Measurements from ENCODE around the gene ACOT8. TPM values are rescaled to one million over a fixed set of nuclear protein-coding genes. Genes with fewer than 3 reads are reported as not detected.

ACOT8 gene
- total and polyA plus RNA-seq, 7 donors = 28.5 to 131 (median 42.5) TPM

DNA sequence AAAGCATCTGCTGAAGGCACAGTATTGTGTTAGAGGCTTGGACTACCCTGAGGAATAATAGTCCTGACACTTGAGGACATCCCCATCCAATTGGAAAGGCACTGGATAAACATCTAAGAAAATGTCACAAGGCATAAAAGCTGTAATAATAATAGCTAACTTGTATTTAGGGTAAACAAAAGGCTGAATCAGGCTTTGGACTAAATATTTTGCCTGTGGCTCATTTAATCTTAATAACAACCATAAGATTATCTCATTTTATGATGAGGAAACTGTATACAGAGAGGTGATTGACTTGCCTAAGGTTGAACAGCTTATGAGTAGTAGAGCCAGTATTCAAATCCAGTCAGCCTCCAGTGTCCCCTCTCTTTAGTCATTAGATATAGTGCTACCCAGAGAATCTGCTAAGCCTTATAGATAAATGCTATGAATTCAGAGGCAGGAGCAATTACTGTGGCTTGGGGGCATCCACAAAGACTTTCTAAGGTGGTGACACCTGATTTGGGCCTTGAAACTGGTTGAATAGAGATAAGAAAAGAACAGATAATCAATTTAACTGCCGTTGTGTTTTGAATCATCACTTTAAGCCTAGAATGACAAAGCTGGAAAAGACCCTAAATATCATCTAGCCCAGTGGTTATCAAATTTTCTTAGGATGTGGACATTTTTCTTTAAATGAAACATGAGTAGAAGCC is 16.4 kb upstream of the ACOT8 start:
- TF ChIP-seq POLR2A (IDR thresholded peaks at IDR 0.05) = no peak
- TF ChIP-seq POLR2AphosphoS5 (IDR thresholded peaks at IDR 0.05) = no peak
- TF ChIP-seq EP300 (IDR thresholded peaks at IDR 0.05) = no peak
- TF ChIP-seq, protein P1, sequence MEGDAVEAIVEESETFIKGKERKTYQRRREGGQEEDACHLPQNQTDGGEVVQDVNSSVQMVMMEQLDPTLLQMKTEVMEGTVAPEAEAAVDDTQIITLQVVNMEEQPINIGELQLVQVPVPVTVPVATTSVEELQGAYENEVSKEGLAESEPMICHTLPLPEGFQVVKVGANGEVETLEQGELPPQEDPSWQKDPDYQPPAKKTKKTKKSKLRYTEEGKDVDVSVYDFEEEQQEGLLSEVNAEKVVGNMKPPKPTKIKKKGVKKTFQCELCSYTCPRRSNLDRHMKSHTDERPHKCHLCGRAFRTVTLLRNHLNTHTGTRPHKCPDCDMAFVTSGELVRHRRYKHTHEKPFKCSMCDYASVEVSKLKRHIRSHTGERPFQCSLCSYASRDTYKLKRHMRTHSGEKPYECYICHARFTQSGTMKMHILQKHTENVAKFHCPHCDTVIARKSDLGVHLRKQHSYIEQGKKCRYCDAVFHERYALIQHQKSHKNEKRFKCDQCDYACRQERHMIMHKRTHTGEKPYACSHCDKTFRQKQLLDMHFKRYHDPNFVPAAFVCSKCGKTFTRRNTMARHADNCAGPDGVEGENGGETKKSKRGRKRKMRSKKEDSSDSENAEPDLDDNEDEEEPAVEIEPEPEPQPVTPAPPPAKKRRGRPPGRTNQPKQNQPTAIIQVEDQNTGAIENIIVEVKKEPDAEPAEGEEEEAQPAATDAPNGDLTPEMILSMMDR (IDR thresholded peaks at IDR 0.05) = no peak
- Histone ChIP-seq H3K4me1 (no peaks in the 10 kb centered on the region), H3K27ac (no peak overlapping the region), H3K4me3 (no peak overlapping the region), H3K36me3 (peaks cover 0 to 21% (median 4%) of the 10 kb centered on the region in 4 donors), H3K9me3 (no peaks in the 10 kb centered on the region), H3K27me3 (no peaks in the 10 kb centered on the region)
- WGBS, 2 donors = 66 to 81% methylated on average over 1 of the region's 1 CpG
- no peak for DNase-seq
- intact Hi-C loops (cut with DNase I) = no loop called here

DNA sequence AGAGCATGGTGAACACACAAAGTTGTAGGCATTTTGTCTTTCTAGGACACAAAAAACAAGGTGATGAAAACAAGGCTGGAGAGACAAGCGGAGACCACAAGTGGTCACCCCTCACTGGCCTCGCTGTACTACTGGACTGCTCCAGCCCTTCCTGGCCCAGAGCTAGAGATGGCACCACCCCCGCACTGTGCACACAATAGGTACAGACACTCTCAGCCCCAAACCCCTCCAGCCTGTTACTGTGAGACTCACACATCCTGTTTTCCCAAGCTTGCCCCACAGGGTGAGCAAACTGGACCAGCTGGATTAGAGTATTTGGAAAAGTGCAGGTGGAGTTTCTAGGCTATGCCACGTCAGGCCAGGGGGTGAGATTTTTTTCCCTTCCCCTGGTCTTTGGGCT is 15.4 kb upstream of the ACOT8 start:
- Histone ChIP-seq H3K9me3 (no peaks in the 10 kb centered on the region), H3K4me1 (peaks cover 0 to 7% (median 3%) of the 10 kb centered on the region in 4 donors), H3K36me3 (peaks cover 0 to 11% (median 0%) of the 10 kb centered on the region in 4 donors), H3K4me3 (no peak overlapping the region), H3K27me3 (no peaks in the 10 kb centered on the region), H3K27ac (no peak overlapping the region)
- DNase-seq = no peak
- TF ChIP-seq POLR2A (IDR thresholded peaks at IDR 0.05) = no peak
- TF ChIP-seq, protein P1 (IDR thresholded peaks at IDR 0.05) = no peak
- no peak for TF ChIP-seq EP300 (IDR thresholded peaks at IDR 0.05)
- TF ChIP-seq POLR2AphosphoS5 (IDR thresholded peaks at IDR 0.05) = no peak
- WGBS, 2 donors = 92 to 94% methylated on average over 4 of the region's 4 CpGs
- intact Hi-C loops (cut with DNase I) = no loop called here

DNA sequence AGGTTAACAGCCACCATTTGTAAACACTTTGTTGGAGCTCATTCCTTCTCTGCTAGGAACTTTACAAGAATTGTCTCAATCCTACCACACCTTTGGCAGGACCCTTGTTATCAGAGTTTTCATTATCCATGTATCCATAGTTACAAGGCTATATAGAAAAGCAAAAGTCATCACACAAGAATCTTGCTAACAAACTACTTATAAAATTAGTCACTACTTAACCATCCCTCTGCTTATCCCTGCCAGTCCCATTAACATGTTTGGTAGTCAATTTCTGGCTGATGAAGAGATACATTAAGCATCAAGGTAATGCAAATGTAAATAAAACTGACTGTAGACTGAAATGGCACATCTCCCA is 10.6 kb upstream of the ACOT8 start:
- intact Hi-C loops (cut with DNase I) = no loop called here
- Histone ChIP-seq H3K27ac (peak overlapping the region in 2 of 4 donors; percentile 12 to 47), H3K9me3 (no peaks in the 10 kb centered on the region), H3K4me1 (peaks cover 0 to 14% (median 6%) of the 10 kb centered on the region in 4 donors), H3K4me3 (no peak overlapping the region), H3K27me3 (no peaks in the 10 kb centered on the region), H3K36me3 (no peaks in the 10 kb centered on the region)
- no peak for DNase-seq
- TF ChIP-seq, protein P1 (IDR thresholded peaks at IDR 0.05) = no peak
- no peak for TF ChIP-seq POLR2AphosphoS5 (IDR thresholded peaks at IDR 0.05)

DNA sequence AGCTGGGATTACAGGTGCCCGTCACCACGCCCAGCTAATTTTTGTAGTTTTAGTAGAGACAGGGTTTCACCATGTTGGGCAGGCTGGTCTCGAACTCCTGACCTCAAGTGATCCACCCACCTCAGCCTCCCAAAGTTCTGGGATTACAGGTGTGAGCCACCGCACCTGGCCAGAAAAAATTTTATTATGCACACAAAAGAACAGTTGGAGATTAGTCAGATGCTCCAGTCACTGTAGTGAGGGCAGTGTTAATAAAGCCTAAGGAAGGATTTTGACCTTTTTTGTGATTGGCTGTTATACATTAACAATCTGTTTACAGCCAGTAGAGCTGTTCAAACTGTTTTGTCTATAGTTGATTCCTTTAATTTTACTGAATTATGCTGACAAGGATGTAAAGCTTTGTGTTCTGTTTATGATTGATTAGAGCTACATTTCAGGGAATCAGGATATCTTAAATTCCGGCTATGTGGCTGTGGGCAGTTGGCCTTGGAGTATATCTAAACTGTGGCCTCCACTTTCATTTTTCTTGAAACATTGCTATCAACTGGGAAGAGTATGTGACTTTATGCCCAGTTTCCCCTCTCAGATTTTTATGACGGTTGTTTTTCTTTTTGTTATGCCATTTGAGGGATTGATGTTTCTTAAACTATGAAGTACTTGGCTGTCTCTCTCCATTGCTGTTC is 10.1 kb upstream of the ACOT8 start:
- no peak overlapping the region for H3K4me3 ChIP-seq
- H3K27ac ChIP-seq = peak overlapping the region in 2 of 4 donors; percentile 12 to 47
- no peaks in the 10 kb centered on the region for H3K36me3 ChIP-seq
- intact Hi-C loops (cut with DNase I) = no loop called here
- TF ChIP-seq EP300 (IDR thresholded peaks at IDR 0.05) (no peak), POLR2AphosphoS5 (IDR thresholded peaks at IDR 0.05) (no peak), POLR2A (IDR thresholded peaks at IDR 0.05) (no peak)
- TF ChIP-seq, protein P1 (IDR thresholded peaks at IDR 0.05) = no peak
- no peaks in the 10 kb centered on the region for H3K9me3 ChIP-seq
- peaks cover 0 to 14% (median 6%) of the 10 kb centered on the region in 4 donors for H3K4me1 ChIP-seq
- WGBS, 2 donors = 35 to 73% methylated on average over 6 of the region's 6 CpGs
- peak; percentile 9 for DNase-seq
- no peaks in the 10 kb centered on the region for H3K27me3 ChIP-seq
